B cell (primary cell): Measurements from ENCODE around the gene ATP5F1A. TPM values are rescaled to one million over a fixed set of nuclear protein-coding genes. Genes with fewer than 3 reads are reported as not detected.

Experiments
- ATAC-seq: fragments of 200-7000 bp; cut with Tn5 transposase; one replicate; pipeline ENCODE4 v1.10.0; 2021; ENCODE audit warnings: low read depth, mild to moderate bottlenecking, moderate number of reproducible peaks, moderate library complexity
- CTCF ChIA-PET: fragments of 350-600 bp; sonication (Branson Sonifier 250); formaldehyde crosslinking; loops from one replicate; lab custom pipeline; 2021; ENCODE audit warnings: antibody characterized with exemption, inconsistent platforms; lab: Charles Lee
- POLR2A ChIA-PET: fragments of 350-600 bp; sonication (Branson Sonifier 250); formaldehyde crosslinking; loops from one replicate; lab custom pipeline; 2021; ENCODE audit warnings: antibody characterized with exemption; lab: Charles Lee
- DNase-seq: peaks from one replicate; pipeline ENCODE4 v3.0.0; 2013
- H2AFZ ChIP-seq: 2 replicates; pipeline ENCODE4 v1.6.1; 2012; ENCODE audit warnings: mild to moderate bottlenecking, low read depth, low read length; ENCODE audit not compliant: insufficient read depth, poor library complexity, severe bottlenecking
- H3K27ac ChIP-seq, 2 donors: 1 replicate in 1 of 2; 2 replicates in 1 of 2; pipeline ENCODE4 v1.5.1; 2012 to 2013; ENCODE audit warnings: low read length in 2 of 2, mild to moderate bottlenecking in 2 of 2, moderate library complexity in 1 of 2
- H3K27me3 ChIP-seq, 4 experiments: fragments of 200-600 bp in 1 of 4; sonication (generic) in 1 of 4; replicated peaks in 1 of 4; 1 replicate in 2 of 4; 2 replicates in 2 of 4; pipeline versions ENCODE4 v1.6.1 to v1.7.0; 2013 to 2016; ENCODE audit warnings: low read length in 3 of 4, mild to moderate bottlenecking in 2 of 4, mixed read lengths in 1 of 4, moderate library complexity in 1 of 4; ENCODE audit not compliant: insufficient read depth in 4 of 4, control insufficient read depth in 3 of 4; ENCODE audit errors: control extremely low read depth in 1 of 4
- H3K36me3 ChIP-seq, 2 experiments: replicated peaks in 1 of 2; 1 replicate in 1 of 2; 2 replicates in 1 of 2; pipeline versions ENCODE4 v1.6.1 to v1.7.1; 2013; ENCODE audit warnings: low read length in 1 of 2; ENCODE audit not compliant: insufficient read depth in 2 of 2, control insufficient read depth in 1 of 2; ENCODE audit errors: control extremely low read depth in 1 of 2, extremely low read depth in 1 of 2
- H3K4me1 ChIP-seq, 2 donors: fragments of 200-600 bp in 1 of 2; sonication (generic) in 1 of 2; 1 replicate in 1 of 2; 2 replicates in 1 of 2; pipeline versions ENCODE4 v1.5.1 to v1.6.1; 2013 to 2017; ENCODE audit warnings: low read length in 2 of 2; ENCODE audit not compliant: control insufficient read depth in 2 of 2, insufficient read depth in 2 of 2
- H3K4me2 ChIP-seq: replicated peaks from 2 replicates; pipeline ENCODE3; 2012; ENCODE audit warnings: mild to moderate bottlenecking, low read depth, low read length; ENCODE audit not compliant: poor library complexity, severe bottlenecking
- H3K4me3 ChIP-seq, 5 experiments: fragments of 200-600 bp in 1 of 5; sonication (generic) in 1 of 5; 1 replicate in 3 of 5; 2 replicates in 2 of 5; pipeline versions ENCODE4 v1.5.1 to v1.7.0; 2011 to 2016; ENCODE audit warnings: low read length in 4 of 5, mild to moderate bottlenecking in 4 of 5, low read depth in 2 of 5, control low read depth in 1 of 5, moderate library complexity in 1 of 5; ENCODE audit not compliant: insufficient read depth in 1 of 5; ENCODE audit errors: control extremely low read depth in 1 of 5, extremely low read depth in 1 of 5
- H3K79me2 ChIP-seq: fragments of 200-600 bp; sonication (generic); one replicate; pipeline ENCODE4 v1.6.0; 2016; ENCODE audit warnings: low read length; ENCODE audit not compliant: control insufficient read depth, insufficient read depth
- H3K9ac ChIP-seq: fragments of 200-600 bp; sonication (generic); 2 replicates; pipeline ENCODE4 v1.6.1; 2017; ENCODE audit warnings: mild to moderate bottlenecking, low read length, moderate library complexity
- H3K9me3 ChIP-seq, 3 donors: one replicate each; pipeline versions ENCODE4 v1.6.1 to v1.7.1; 2013; ENCODE audit warnings: low read length in 2 of 3; ENCODE audit not compliant: control insufficient read depth in 2 of 3, insufficient read depth in 1 of 3; ENCODE audit errors: control extremely low read depth in 1 of 3
- H4K20me1 ChIP-seq: 2 replicates; pipeline ENCODE4 v1.6.0; 2012; ENCODE audit warnings: mild to moderate bottlenecking, low read length; ENCODE audit not compliant: insufficient read depth, control insufficient read depth, poor library complexity, severe bottlenecking
- H3K27ac Mint-ChIP-seq: one replicate; pipeline ENCODE4 v1.8.0; 2021; ENCODE audit warnings: mixed read lengths
- H3K27me3 Mint-ChIP-seq: one replicate; pipeline ENCODE4 v1.8.0; 2021; ENCODE audit warnings: mixed read lengths
- H3K4me1 Mint-ChIP-seq: one replicate; pipeline ENCODE4 v1.8.0; 2021; ENCODE audit warnings: mixed read lengths
- H3K4me3 Mint-ChIP-seq: one replicate; pipeline ENCODE4 v1.8.0; 2021; ENCODE audit warnings: mixed read lengths
- H3K9me3 Mint-ChIP-seq: one replicate; pipeline ENCODE4 v1.8.0; 2022; ENCODE audit warnings: mixed read lengths; ENCODE audit not compliant: insufficient read depth
- CTCF ChIP-seq: fragments of 200-600 bp; IDR thresholded peaks from one replicate; pipeline ENCODE4 v1.8.0; 2022; ENCODE audit warnings: antibody characterized with exemption, mild to moderate bottlenecking
- EZH2 ChIP-seq: IDR thresholded peaks from 2 replicates; pipeline ENCODE4 v1.6.1; 2012; ENCODE audit warnings: borderline replicate concordance, low read depth, mild to moderate bottlenecking, moderate library complexity, low read length; ENCODE audit not compliant: insufficient read depth, poor library complexity, severe bottlenecking
- WGBS: methylation state at CpG from one replicate; pipeline ENCODE4 v1.1.5; 2013; ENCODE audit warnings: missing lambda C conversion rate; ENCODE audit not compliant: insufficient coverage; 5-methylcytosine and 5-hydroxymethylcytosine counted together
- intact Hi-C: fragments of 100-400 bp; cut with micrococcal nuclease; formaldehyde crosslinking; loops from one replicate; pipeline ENCODE4 v1.10.0; 2022
- polyA plus RNA-seq: library from polyadenylated mRNA; depleted of rRNA; stranded (reverse); fragments of >200 nt; gene quantifications from 2 replicates; pipeline ENCODE4 v1.2.3, GENCODE V29; 2012
- total RNA-seq, 2 donors: library from RNA; stranded (reverse); fragments of 120-200 nt in 1 of 2; gene quantifications; 1 replicate in 1 of 2; 2 replicates in 1 of 2; pipeline versions ENCODE4 v1.2.3 to v1.2.4, GENCODE V29; 2013 to 2022

The ATP5F1A gene
- total and polyA plus RNA-seq, 2 donors (not counting 1 experiment from before 2014, with no cell fraction given): 225 to 235 TPM

- Histone ChIP-seq H3K4me2 (no peak overlapping the region), H3K79me2 (no peaks in the 10 kb centered on the region), H3K27me3 (no peaks in the 10 kb centered on the region), H3K4me3 (no peak overlapping the region), H3K9ac (no peak overlapping the region), H3K27ac (no peak overlapping the region), H2AFZ (no peak overlapping the region), H3K36me3 (no peaks in the 10 kb centered on the region), H4K20me1 (no peaks in the 10 kb centered on the region), H3K9me3 (no peaks in the 10 kb centered on the region), H3K4me1 (no peaks in the 10 kb centered on the region)
- Mint-ChIP-seq H3K4me3 (no peak overlapping the region), H3K4me1 (no peaks in the 10 kb centered on the region), H3K27ac (no peak overlapping the region), H3K27me3 (no peaks in the 10 kb centered on the region), H3K9me3 (no peaks in the 10 kb centered on the region)
- ChIA-PET POLR2A (no interaction called here), CTCF (interaction anchor here (1.3 kb wide), 1 partner anchor 11 kb away, joined by 4 read pairs; no protein-coding TSS in a partner anchor)
- intact Hi-C loops: no loop called here
- ATAC-seq (no peak), DNase-seq (no peak)
- TF ChIP-seq CTCF (no peak), EZH2 (no peak)
- WGBS: 95% methylated on average over 5 of the region's 5 CpGs
Measured at GRCh38 chr18:46062781-46063180, 35.3 kb downstream of the ATP5F1A start.

GRCh38 chr18:46061796-46062195, 36.3 kb downstream of the ATP5F1A start:
- Histone ChIP-seq H3K4me2 (no peak overlapping the region), H3K27ac (no peak overlapping the region), H3K9ac (no peak overlapping the region), H3K36me3 (no peaks in the 10 kb centered on the region), H3K27me3 (no peaks in the 10 kb centered on the region), H3K4me1 (no peaks in the 10 kb centered on the region), H4K20me1 (no peaks in the 10 kb centered on the region), H3K4me3 (no peak overlapping the region), H3K9me3 (no peaks in the 10 kb centered on the region), H3K79me2 (no peaks in the 10 kb centered on the region), H2AFZ (no peak overlapping the region)
- Mint-ChIP-seq H3K4me3 (no peak overlapping the region), H3K27me3 (no peaks in the 10 kb centered on the region), H3K4me1 (no peaks in the 10 kb centered on the region), H3K9me3 (no peaks in the 10 kb centered on the region), H3K27ac (no peak overlapping the region)
- no peak for TF ChIP-seq CTCF
- TF ChIP-seq EZH2: no peak
- DNase-seq (no peak), ATAC-seq (no peak)
- ChIA-PET CTCF (interaction anchor here (0.7 kb wide), 1 partner anchor 12 kb away, joined by 3 read pairs; no protein-coding TSS in a partner anchor), POLR2A (no interaction called here)
- WGBS: no CpG with 5 or more reads among the region's 1 CpG
- intact Hi-C loops: no loop called here
